Adrenal gland (tissue), 12 donors: ENCODE measurements around the gene BATF. TPM values are rescaled to one million over a fixed set of nuclear protein-coding genes. Genes with fewer than 3 reads are reported as not detected.

Source experiments
- DNase-seq, 7 donors: peaks; one replicate each; pipeline ENCODE4 v3.0.0-alpha.2; 2019 to 2020
- H3K27ac ChIP-seq, 5 donors: fragments of 200-600 bp; sonication (generic) in 4 of 5; 1 replicate in 3 of 5; 2 replicates in 2 of 5; pipeline versions ENCODE4 v1.5.1 to v1.8.0; 2016 to 2020; ENCODE audit warnings: mild to moderate bottlenecking in 1 of 5
- H3K27me3 ChIP-seq: fragments of 200-600 bp; 2 replicates; pipeline ENCODE4 v1.8.0; 2021
- H3K36me3 ChIP-seq, 2 donors: fragments of 200-600 bp; replicated peaks in 1 of 2; 1 replicate in 1 of 2; 2 replicates in 1 of 2; pipeline versions ENCODE4 v1.5.1 to v1.8.0; 2018 to 2022
- H3K4me1 ChIP-seq, 2 donors: fragments of 200-600 bp; replicated peaks in 1 of 2; 1 replicate in 1 of 2; 2 replicates in 1 of 2; pipeline versions ENCODE4 v1.5.1 to v1.8.0; 2018 to 2021
- H3K4me3 ChIP-seq, 4 donors: fragments of 200-600 bp; sonication (generic) in 3 of 4; one replicate each; pipeline ENCODE4 v1.5.1; 2016 to 2018
- H3K9me3 ChIP-seq, 3 donors: fragments of 200-600 bp; sonication (generic) in 1 of 3; replicated peaks in 1 of 3; 1 replicate in 2 of 3; 2 replicates in 1 of 3; pipeline versions ENCODE4 v1.5.1 to v1.8.0; 2016 to 2021
- POLR2A ChIP-seq, 2 donors: fragments of 450-650 bp; IDR thresholded peaks; one replicate each; pipeline ENCODE4 v1.6.1; 2017; ENCODE audit warnings: antibody characterized with exemption in 2 of 2, mild to moderate bottlenecking in 2 of 2, moderate library complexity in 1 of 2
- WGBS, 4 donors: extraction: QIAGEN DNeasy Blood & Tissue Kit in 2 of 4; methylation state at CpG; one replicate each; pipeline versions ENCODE4 v1.1.5 to v1.1.7; 2013 to 2017; 5-methylcytosine and 5-hydroxymethylcytosine counted together
- intact Hi-C, 2 donors: fragments of 100-400 bp; cut with DNase I; formaldehyde crosslinking; loops; one replicate each; pipeline versions ENCODE4 v1.14.1 to v1.15.0; 2022 to 2023
- polyA plus RNA-seq, 3 donors: library from polyadenylated mRNA; stranded (reverse); fragments of 200-250 nt in 2 of 3; fragments of 350-450 nt in 1 of 3; fragmentation: Illumina TruSeq in 1 of 3; extraction: RNeasy Lipid Tissue Mini Kit (QIAGEN cat#74804) in 1 of 3; gene quantifications; one replicate each; pipeline ENCODE4 v1.2.3, GENCODE V29; 2013 to 2014
- total RNA-seq, 9 donors: library from RNA; depleted of rRNA in 4 of 9; stranded (reverse); fragments of >200 nt in 4 of 9; fragments of 120-200 nt in 1 of 9; fragmentation: NEBNext Ultra II Directional in 1 of 9; extraction: Animal tissue kit (Norgen Biotek cat#: 25700) in 1 of 9; gene quantifications; one replicate each; pipeline versions ENCODE4 v1.1.0 to v1.2.4, GENCODE V29; 2013 to 2023
- TF ChIP-seq, protein P1 (sequence below), 6 experiments: fragments of 450-650 bp in 4 of 6; fragments of 200-600 bp in 2 of 6; sonication (generic) in 1 of 6; IDR thresholded peaks; 1 replicate in 5 of 6; 2 replicates in 1 of 6; pipeline versions ENCODE4 v1.5.1 to v1.8.0; 2016 to 2021; ENCODE audit warnings: antibody characterized with exemption in 6 of 6, mild to moderate bottlenecking in 2 of 6, moderate library complexity in 1 of 6
- donor health status: healthy with polysubstance abuse.
- donor health status: Bipolar disorder and iron deficiency.
- donor health status: DM: yes; HTN: yes; CAD: no.
- donor health status: DM: no; HTN: no; CAD: no.
- donor health status: DM: no; HTN: no; CAD: no.
- donor health status: DM: yes; HTN: yes; CAD: no.

BATF gene
- total and polyA plus RNA-seq, 12 donors, result 0.64 to 11.4 (median 2.8) TPM

GRCh38 chr14:75540479-75540851 lies 18.2 kb downstream of the BATF start:
- TF ChIP-seq, protein P1, sequence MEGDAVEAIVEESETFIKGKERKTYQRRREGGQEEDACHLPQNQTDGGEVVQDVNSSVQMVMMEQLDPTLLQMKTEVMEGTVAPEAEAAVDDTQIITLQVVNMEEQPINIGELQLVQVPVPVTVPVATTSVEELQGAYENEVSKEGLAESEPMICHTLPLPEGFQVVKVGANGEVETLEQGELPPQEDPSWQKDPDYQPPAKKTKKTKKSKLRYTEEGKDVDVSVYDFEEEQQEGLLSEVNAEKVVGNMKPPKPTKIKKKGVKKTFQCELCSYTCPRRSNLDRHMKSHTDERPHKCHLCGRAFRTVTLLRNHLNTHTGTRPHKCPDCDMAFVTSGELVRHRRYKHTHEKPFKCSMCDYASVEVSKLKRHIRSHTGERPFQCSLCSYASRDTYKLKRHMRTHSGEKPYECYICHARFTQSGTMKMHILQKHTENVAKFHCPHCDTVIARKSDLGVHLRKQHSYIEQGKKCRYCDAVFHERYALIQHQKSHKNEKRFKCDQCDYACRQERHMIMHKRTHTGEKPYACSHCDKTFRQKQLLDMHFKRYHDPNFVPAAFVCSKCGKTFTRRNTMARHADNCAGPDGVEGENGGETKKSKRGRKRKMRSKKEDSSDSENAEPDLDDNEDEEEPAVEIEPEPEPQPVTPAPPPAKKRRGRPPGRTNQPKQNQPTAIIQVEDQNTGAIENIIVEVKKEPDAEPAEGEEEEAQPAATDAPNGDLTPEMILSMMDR (IDR thresholded peaks at IDR 0.05), result no peak
- no peak for TF ChIP-seq POLR2A (IDR thresholded peaks at IDR 0.05)
- no peak for DNase-seq
- Histone ChIP-seq H3K27me3 (no peaks in the 10 kb centered on the region), H3K27ac (no peak overlapping the region), H3K36me3 (no peaks in the 10 kb centered on the region), H3K4me3 (no peak overlapping the region), H3K9me3 (no peaks in the 10 kb centered on the region), H3K4me1 (peaks cover 16 to 30% of the 10 kb centered on the region in 2 donors)
- WGBS, 4 donors, result 86 to 91% (median 88%) methylated on average over 7 of the region's 7 CpGs
- intact Hi-C loops, result no loop called here

- Histone ChIP-seq H3K4me1 (peaks cover 10 to 16% of the 10 kb centered on the region in 2 donors), H3K36me3 (no peaks in the 10 kb centered on the region), H3K4me3 (no peak overlapping the region), H3K27me3 (no peaks in the 10 kb centered on the region), H3K27ac (peak overlapping the region; percentile 25 to 86 (median 60)), H3K9me3 (no peaks in the 10 kb centered on the region)
- 8 to 40% (median 23%) methylated on average over 1 to 10 of the region's 10 CpGs for WGBS, 4 donors
- intact Hi-C loops, result no loop called here
- peak in 1 of 2 donors; percentile 21 for TF ChIP-seq POLR2A (IDR thresholded peaks at IDR 0.05)
- TF ChIP-seq, protein P1 (IDR thresholded peaks at IDR 0.05), result no peak
- DNase-seq, result peak; percentile 50 to 94 (median 90)
Measured at GRCh38 chr14:75542588-75543091, 20.4 kb downstream of the BATF start.

GRCh38 chr14:75543253-75543652 lies 21.0 kb downstream of the BATF start:
- Histone ChIP-seq H3K4me3 (no peak overlapping the region), H3K27ac (peak overlapping the region in 4 of 5 donors; percentile 25 to 86 (median 66)), H3K36me3 (no peaks in the 10 kb centered on the region), H3K27me3 (no peaks in the 10 kb centered on the region), H3K4me1 (peaks cover 10 to 16% of the 10 kb centered on the region in 2 donors), H3K9me3 (no peaks in the 10 kb centered on the region)
- no peak for DNase-seq
- intact Hi-C loops, result no loop called here
- TF ChIP-seq, protein P1 (IDR thresholded peaks at IDR 0.05), result no peak
- no peak for TF ChIP-seq POLR2A (IDR thresholded peaks at IDR 0.05)
- WGBS, 4 donors, result 40 to 51% (median 48%) methylated on average over 4 of the region's 4 CpGs

GRCh38 chr14:75543786-75544185 lies 21.5 kb downstream of the BATF start:
- no peak overlapping the region for H3K4me3 ChIP-seq
- 80 to 94% (median 93%) methylated on average over 2 of the region's 2 CpGs for WGBS, 4 donors
- intact Hi-C loops, result no loop called here
- no peak overlapping the region for H3K27ac ChIP-seq
- no peak for DNase-seq
- H3K36me3 ChIP-seq, result no peaks in the 10 kb centered on the region
- H3K4me1 ChIP-seq, result peaks cover 10 to 16% of the 10 kb centered on the region in 2 donors
- no peaks in the 10 kb centered on the region for H3K9me3 ChIP-seq
- no peak for TF ChIP-seq POLR2A (IDR thresholded peaks at IDR 0.05)
- H3K27me3 ChIP-seq, result no peaks in the 10 kb centered on the region

GRCh38 chr14:75545907-75546306 lies 23.6 kb downstream of the BATF start:
- 90 to 96% (median 94%) methylated on average over 13 of the region's 13 CpGs for WGBS, 4 donors
- TF ChIP-seq, protein P1 (IDR thresholded peaks at IDR 0.05), result no peak
- no peak for TF ChIP-seq POLR2A (IDR thresholded peaks at IDR 0.05)
- no peak for DNase-seq
- Histone ChIP-seq H3K36me3 (no peaks in the 10 kb centered on the region), H3K9me3 (no peaks in the 10 kb centered on the region), H3K27ac (no peak overlapping the region), H3K27me3 (no peaks in the 10 kb centered on the region), H3K4me1 (peaks cover 10 to 16% of the 10 kb centered on the region in 2 donors), H3K4me3 (no peak overlapping the region)
- intact Hi-C loops, result no loop called here
